Erythroblast (primary cell): Measurements from ENCODE around the gene TXNDC8.
"Not testable (repeated sequence)": the region's sequence is repeated elsewhere in the genome, so short reads cannot be mapped to it uniquely, and the experiment has no call there.

Source experiments
- DNase-seq, 2 experiments: peaks; one replicate each; lab custom pipeline; 2025; lab: John Stamatoyannopoulos, UW
- GATA1 ChIP-seq: IDR thresholded peaks from 2 replicates; pipeline ENCODE4 v1.6.1; 2011; ENCODE audit warnings: low read depth, mild to moderate bottlenecking, control low read depth, low read length, moderate library complexity
- POLR2A ChIP-seq: IDR thresholded peaks from 2 replicates; pipeline ENCODE4 v1.6.1; 2011; ENCODE audit warnings: mild to moderate bottlenecking, low read length

Gene TXNDC8

DNA sequence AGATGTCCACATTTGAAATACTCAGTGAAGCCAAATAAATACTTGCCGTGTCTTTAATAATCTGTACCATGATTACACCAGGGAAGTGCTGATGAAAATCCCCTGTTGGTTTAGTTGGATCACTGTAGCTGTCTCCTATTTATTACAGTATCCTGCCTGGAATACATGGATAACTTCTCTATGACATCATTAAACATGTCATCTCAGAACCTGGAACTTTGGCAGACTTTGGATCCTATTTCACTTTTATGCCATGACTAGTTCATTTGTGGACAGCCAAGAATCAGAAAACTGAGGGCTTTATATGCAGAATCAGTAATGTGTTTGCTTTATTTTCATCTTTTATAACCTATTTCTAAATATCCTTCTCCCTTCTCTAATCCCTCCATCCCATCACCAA, at the start of gene TXNDC8:
Gene TXNDC8 (minus strand): TSS at position 137 of the 400 bp plus-strand sequence.
- no peak for DNase-seq
- TF ChIP-seq POLR2A: no peak
- TF ChIP-seq GATA1: no peak

DNA sequence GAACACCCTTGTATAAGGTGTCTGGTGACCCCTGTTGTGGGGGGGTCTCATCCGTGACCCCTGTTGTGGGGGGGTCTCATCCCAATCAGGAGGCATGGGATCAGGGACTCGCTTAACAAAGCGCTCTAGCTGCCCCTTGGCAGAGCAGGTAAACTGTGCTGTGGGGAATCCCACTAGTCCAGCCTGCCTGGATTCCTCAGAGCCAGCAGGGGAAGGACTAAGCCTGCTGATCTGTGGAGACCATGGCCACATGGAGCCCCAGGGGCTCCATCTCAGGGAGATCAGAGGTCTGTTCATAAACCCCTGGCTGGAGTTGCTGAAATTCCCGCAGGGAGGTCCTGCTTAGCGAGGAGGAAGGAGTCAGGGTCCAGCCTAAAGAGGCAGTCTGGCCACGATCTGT, 45.8 kb upstream of the TXNDC8 start:
- no peak for DNase-seq
- no peak for TF ChIP-seq GATA1
- no peak for TF ChIP-seq POLR2A

- TF ChIP-seq POLR2A (no peak), GATA1 (no peak)
- no peak for DNase-seq
Observed at GRCh38 chr9:110382731-110383130, 45.1 kb upstream of the TXNDC8 start.

DNA sequence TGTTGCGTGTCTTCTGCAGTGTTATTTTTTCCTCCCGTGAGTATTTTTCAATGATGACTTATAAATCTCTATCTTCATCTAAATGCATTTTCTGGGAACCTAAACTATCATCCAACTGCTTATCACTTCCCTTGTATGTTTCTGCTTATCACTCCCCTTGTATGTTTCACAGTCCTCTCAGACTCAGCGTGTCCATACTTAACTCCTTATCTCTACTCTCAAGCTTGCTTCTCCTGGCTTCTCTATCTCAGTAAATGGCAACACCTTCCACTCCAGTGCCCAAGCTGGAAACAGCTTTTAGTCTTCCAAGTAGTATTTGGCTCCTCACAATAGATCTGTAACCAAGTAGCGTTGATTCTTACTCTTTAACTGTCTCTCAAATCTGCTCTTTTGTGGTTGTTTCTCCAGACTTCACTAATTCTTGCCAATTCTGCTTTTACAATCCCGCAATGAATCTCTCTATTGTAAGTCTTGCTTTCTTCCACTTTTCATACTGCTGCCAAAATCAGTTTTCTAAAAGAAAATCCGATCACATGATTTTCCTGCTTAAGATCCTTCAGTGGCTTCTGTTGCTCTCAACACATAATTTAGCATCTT, 33.8 kb upstream of the TXNDC8 start:
- TF ChIP-seq POLR2A (no peak), GATA1 (peak; percentile 59)
- DNase-seq: peak; percentile 81 to 93

DNA sequence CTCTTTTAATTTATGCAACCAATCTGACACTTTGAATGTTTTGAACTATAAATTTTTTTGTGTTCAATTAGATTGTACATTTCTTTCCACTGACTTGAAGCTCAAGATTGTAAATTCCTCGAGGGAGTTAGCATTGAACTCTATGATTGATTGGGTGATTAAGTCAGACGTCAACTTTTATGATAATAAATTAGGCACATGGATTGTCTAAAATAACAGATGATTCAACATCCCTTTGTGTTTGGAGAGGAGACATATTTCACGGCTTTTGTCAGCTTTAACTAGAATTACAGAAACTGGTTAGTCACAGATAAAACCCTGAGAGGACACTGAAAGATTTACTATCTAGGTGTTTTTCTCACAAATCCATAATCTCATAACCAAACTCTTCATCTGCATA, 32.7 kb upstream of the TXNDC8 start:
- TF ChIP-seq GATA1: no peak
- no peak for TF ChIP-seq POLR2A
- DNase-seq: no peak

GRCh38 chr9:110364451-110364850, 26.8 kb upstream of the TXNDC8 start:
- TF ChIP-seq GATA1: no peak
- DNase-seq: no peak

DNA sequence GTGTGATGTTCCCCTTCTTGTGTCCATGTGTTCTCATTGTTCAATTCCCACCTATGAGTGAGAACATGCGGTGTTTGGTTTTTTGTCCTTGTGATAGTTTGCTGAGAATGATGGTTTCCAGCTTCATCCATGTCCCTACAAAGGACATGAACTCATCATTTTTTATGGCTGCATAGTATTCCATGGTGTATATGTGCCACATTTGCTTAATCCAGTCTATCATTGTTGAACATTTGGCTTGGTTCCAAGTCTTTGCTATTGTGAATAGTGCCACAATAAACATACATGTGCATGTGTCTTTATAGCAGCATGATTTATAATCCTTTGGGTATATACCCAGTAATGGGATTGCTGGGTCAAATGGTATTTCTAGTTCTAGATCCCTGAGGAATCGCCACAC, 21.3 kb upstream of the TXNDC8 start:
- DNase-seq: not testable (repeated sequence)

- TF ChIP-seq POLR2A (no peak), GATA1 (no peak)
- DNase-seq: no peak
Observed at GRCh38 chr9:110357505-110357904, 19.8 kb upstream of the TXNDC8 start.

- TF ChIP-seq POLR2A (no peak), GATA1 (no peak)
- no peak for DNase-seq
Observed at GRCh38 chr9:110356639-110357395, 19.2 kb upstream of the TXNDC8 start.

- TF ChIP-seq GATA1: no peak
- no peak for TF ChIP-seq POLR2A
- no peak for DNase-seq
Observed at GRCh38 chr9:110355911-110356310, 18.2 kb upstream of the TXNDC8 start.

DNA sequence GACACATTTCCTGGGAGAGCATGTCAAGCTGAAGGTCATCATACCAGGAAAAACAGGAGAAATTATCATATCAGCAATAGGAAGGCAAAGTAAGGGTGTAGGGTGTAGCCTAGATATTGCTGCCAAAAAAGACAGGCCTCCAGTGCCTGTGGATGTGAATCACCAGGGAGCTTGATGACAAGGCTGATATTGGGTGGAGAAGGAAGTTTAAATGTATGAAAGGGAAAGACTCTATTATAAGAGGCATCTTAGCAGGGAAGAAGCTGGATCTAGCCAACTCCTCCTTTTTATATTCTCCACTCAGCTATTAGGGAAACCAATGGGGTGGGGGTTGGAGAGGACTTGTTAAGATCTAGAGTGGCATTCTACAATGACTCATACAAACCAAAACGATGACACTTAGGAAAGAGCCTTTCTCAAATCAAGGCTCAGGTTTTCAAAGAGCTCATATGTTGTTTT, 13.4 kb upstream of the TXNDC8 start:
- DNase-seq: peak; percentile 46 to 67

DNA sequence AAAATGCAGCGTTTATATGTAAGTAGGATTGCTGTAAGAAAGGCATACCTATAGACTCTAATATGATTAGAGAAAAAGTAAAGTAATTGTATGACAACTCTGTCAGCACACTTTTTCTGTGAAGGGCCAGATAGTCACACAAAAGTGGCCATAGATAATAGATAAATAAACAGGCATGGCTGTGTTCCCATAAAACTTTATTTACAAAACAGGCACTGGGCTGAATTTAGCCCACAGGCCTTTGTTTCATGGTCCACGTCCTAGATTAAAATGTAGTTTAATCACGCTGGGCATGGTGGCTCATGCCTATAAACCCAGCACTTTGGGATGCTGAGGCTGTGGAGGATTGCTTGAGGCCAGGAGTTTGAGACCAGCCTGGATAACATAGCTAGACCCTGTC, 8.7 kb upstream of the TXNDC8 start:
- no peak for DNase-seq
- TF ChIP-seq GATA1: no peak
- TF ChIP-seq POLR2A: no peak

More for the DNA sequence above, 13.4 kb upstream of the TXNDC8 start:
- TF ChIP-seq POLR2A: no peak
- TF ChIP-seq GATA1: no peak

DNA sequence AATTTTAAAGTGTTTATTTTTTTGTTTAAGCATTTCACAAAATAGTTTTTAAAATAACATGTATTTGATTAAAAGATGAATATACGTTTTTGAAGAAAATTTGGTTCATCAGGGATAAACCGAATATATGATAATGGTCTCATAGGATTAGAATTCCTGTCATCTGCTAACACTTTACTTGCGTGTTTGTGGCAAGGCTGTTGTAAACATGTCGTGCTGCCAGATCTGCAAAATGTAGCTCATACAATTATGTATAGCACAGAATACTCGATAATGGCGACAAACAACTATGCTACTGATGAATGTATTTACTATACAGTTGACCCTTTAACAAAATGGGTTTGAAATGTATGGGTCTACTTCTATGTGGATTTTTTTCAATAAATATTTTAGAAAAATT, 7.2 kb upstream of the TXNDC8 start:
- TF ChIP-seq GATA1 (no peak), POLR2A (no peak)
- no peak for DNase-seq

GRCh38 chr9:110343551-110343950, 5.9 kb upstream of the TXNDC8 start:
- TF ChIP-seq GATA1: no peak
- TF ChIP-seq POLR2A: no peak
- no peak for DNase-seq

DNA sequence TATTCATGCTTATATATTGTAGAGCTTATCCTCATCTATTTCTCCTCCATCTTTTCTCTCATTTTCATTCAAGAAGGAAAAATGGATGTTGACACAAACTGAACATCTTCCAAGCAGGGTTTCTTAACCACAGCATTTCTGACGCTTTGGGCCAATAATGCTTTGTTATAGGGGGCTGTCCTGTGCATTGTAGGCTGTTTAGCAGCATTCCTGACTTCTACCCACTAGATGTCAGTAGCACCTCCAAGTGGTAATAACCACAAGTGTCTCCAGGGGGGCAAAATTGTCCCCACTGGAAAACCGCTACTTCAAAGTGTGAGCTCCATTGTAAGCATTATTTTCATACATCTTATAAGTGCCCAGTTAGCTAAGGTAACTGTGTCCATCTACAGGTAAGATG, 2.6 kb upstream of the TXNDC8 start:
- DNase-seq: peak; percentile 32 to 48
- TF ChIP-seq GATA1 (no peak), POLR2A (no peak)
